ENCODE results near the gene ENKUR.
"Not testable (repeated sequence)": the region's sequence is repeated elsewhere in the genome, so short reads cannot be mapped to it uniquely, and the experiment has no call there.

The ENKUR gene

GRCh38 chr10:25023278-25023677 lies 7.3 kb upstream of the ENKUR start:
- no peak for DNase-seq (ENCODE audit: low read depth)

- no peak for DNase-seq (ENCODE audit: low read depth)
Observed at GRCh38 chr10:25018703-25019102, 2.7 kb upstream of the ENKUR start.

GRCh38 chr10:25017661-25018060 lies 1.7 kb upstream of the ENKUR start:
- DNase-seq (ENCODE audit: low read depth): no peak

- DNase-seq (ENCODE audit: low read depth): no peak
Observed at GRCh38 chr10:25017154-25017590, 1.2 kb upstream of the ENKUR start.

- DNase-seq (ENCODE audit: low read depth): peak; percentile 98
Observed at GRCh38 chr10:25016376-25017153, 607 bp upstream of the ENKUR start, which contains the start of gene THNSL1. TSS of gene THNSL1 (plus strand) at chr10:25016612. CDS start at chr10:25023224, 6,612 bp downstream.

- no peak for DNase-seq (ENCODE audit: low read depth)
Observed at GRCh38 chr10:25014579-25014978, 1.4 kb downstream of the ENKUR start.

GRCh38 chr10:25011591-25011990 lies 4.4 kb downstream of the ENKUR start:
- DNase-seq (ENCODE audit: low read depth): not testable (repeated sequence)

GRCh38 chr10:24998044-24998443 lies 17.9 kb downstream of the ENKUR start:
- no peak for DNase-seq (ENCODE audit: low read depth)

GRCh38 chr10:24995072-24995471 lies 20.9 kb downstream of the ENKUR start:
- DNase-seq (ENCODE audit: low read depth): no peak

GRCh38 chr10:24993237-24993958 lies 22.6 kb downstream of the ENKUR start:
- no peak for DNase-seq (ENCODE audit: low read depth)

- no peak for DNase-seq (ENCODE audit: low read depth)
Observed at GRCh38 chr10:24992512-24993133, 23.3 kb downstream of the ENKUR start.

GRCh38 chr10:24991298-24991697 lies 24.7 kb downstream of the ENKUR start:
- DNase-seq (ENCODE audit: low read depth): no peak

GRCh38 chr10:24989867-24990266 lies 26.1 kb downstream of the ENKUR start:
- no peak for DNase-seq (ENCODE audit: low read depth)

GRCh38 chr10:24988831-24989640 lies 26.9 kb downstream of the ENKUR start:
- DNase-seq (ENCODE audit: low read depth): no peak

- no peak for DNase-seq (ENCODE audit: low read depth)
Observed at GRCh38 chr10:24984906-24985305, 31.1 kb downstream of the ENKUR start.

GRCh38 chr10:24983946-24984345 lies 32.0 kb downstream of the ENKUR start:
- no peak for DNase-seq (ENCODE audit: low read depth)

- DNase-seq (ENCODE audit: low read depth): no peak
Observed at GRCh38 chr10:24983130-24983529, 32.8 kb downstream of the ENKUR start.

GRCh38 chr10:24982319-24983112 lies 33.4 kb downstream of the ENKUR start:
- DNase-seq (ENCODE audit: low read depth): no peak

GRCh38 chr10:24981161-24981710 lies 34.7 kb downstream of the ENKUR start:
- DNase-seq (ENCODE audit: low read depth): no peak

- no peak for DNase-seq (ENCODE audit: low read depth)
Observed at GRCh38 chr10:24979685-24980084, 36.3 kb downstream of the ENKUR start.

GRCh38 chr10:24974976-24975375 lies 41.0 kb downstream of the ENKUR start:
- peak; percentile 75 for DNase-seq (ENCODE audit: low read depth)

Measured in fibroblast of the conjunctiva (primary cell).